Thoracic aorta (tissue), 2 donors: ENCODE results near the gene SLC52A3. TPM values are rescaled to one million over a fixed set of nuclear protein-coding genes. Genes with fewer than 3 reads are reported as not detected.

Experiments
- ATAC-seq: fragments of 150-250 bp; one replicate; pipeline ENCODE4 v1.8.0; 2017; ENCODE audit warnings: low read depth; ENCODE audit not compliant: insufficient number of reproducible peaks, low FRiP score
- DNase-seq: peaks from one replicate; pipeline ENCODE4 v3.0.0-alpha.2; 2020; ENCODE audit warnings: low spot score
- H3K27ac ChIP-seq, 2 donors: fragments of 200-600 bp; sonication (generic); 1 replicate in 1 of 2; 2 replicates in 1 of 2; pipeline ENCODE4 v1.5.1; 2016; ENCODE audit warnings: mild to moderate bottlenecking in 2 of 2, moderate library complexity in 2 of 2
- H3K27me3 ChIP-seq: fragments of 200-600 bp; sonication (generic); replicated peaks from 2 replicates; pipeline ENCODE4 v1.6.0; 2016; ENCODE audit warnings: mild to moderate bottlenecking; ENCODE audit not compliant: insufficient read depth
- H3K36me3 ChIP-seq: fragments of 200-600 bp; sonication (generic); one replicate; pipeline ENCODE4 v1.5.1; 2016
- H3K4me1 ChIP-seq, 2 donors: fragments of 200-600 bp; sonication (generic); 1 replicate in 1 of 2; 2 replicates in 1 of 2; pipeline versions ENCODE4 v1.5.1 to v1.6.0; 2016; ENCODE audit warnings: low read depth in 2 of 2, mild to moderate bottlenecking in 1 of 2; ENCODE audit not compliant: control insufficient read depth in 1 of 2
- H3K4me3 ChIP-seq: fragments of 200-600 bp; sonication (generic); 2 replicates; pipeline ENCODE4 v1.5.1; 2016; ENCODE audit warnings: mild to moderate bottlenecking
- H3K9me3 ChIP-seq: fragments of 200-600 bp; sonication (generic); 2 replicates; pipeline ENCODE4 v1.5.1; 2016
- total RNA-seq, 2 donors: library from RNA; depleted of rRNA; stranded (reverse); fragments of >200 nt; gene quantifications; one replicate each; pipeline versions ENCODE4 v1.1.0 to v1.2.3, GENCODE V29; 2016
- TF ChIP-seq, protein P1 (sequence below): fragments of 200-600 bp; sonication (generic); IDR thresholded peaks from one replicate; pipeline ENCODE4 v1.5.1; 2019; ENCODE audit warnings: antibody characterized with exemption

SLC52A3 gene
- total RNA-seq, 2 donors from 2014 or later: 0.54 to 1.5 TPM

- TF ChIP-seq, protein P1, sequence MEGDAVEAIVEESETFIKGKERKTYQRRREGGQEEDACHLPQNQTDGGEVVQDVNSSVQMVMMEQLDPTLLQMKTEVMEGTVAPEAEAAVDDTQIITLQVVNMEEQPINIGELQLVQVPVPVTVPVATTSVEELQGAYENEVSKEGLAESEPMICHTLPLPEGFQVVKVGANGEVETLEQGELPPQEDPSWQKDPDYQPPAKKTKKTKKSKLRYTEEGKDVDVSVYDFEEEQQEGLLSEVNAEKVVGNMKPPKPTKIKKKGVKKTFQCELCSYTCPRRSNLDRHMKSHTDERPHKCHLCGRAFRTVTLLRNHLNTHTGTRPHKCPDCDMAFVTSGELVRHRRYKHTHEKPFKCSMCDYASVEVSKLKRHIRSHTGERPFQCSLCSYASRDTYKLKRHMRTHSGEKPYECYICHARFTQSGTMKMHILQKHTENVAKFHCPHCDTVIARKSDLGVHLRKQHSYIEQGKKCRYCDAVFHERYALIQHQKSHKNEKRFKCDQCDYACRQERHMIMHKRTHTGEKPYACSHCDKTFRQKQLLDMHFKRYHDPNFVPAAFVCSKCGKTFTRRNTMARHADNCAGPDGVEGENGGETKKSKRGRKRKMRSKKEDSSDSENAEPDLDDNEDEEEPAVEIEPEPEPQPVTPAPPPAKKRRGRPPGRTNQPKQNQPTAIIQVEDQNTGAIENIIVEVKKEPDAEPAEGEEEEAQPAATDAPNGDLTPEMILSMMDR: no peak
- H3K4me3 ChIP-seq: no peak overlapping the region
- no peaks in the 10 kb centered on the region for H3K27me3 ChIP-seq
- no peaks in the 10 kb centered on the region for H3K36me3 ChIP-seq
- H3K9me3 ChIP-seq: peaks cover 9% of the 10 kb centered on the region
- no peak overlapping the region for H3K27ac ChIP-seq
- no peaks in the 10 kb centered on the region for H3K4me1 ChIP-seq
- DNase-seq: no peak
- no peak for ATAC-seq
These were observed 50.5 kb downstream of the SLC52A3 start for GRCh38 chr20:717832-718231.

GRCh38 chr20:717271-717670 lies 51.0 kb downstream of the SLC52A3 start:
- Histone ChIP-seq H3K36me3 (no peaks in the 10 kb centered on the region), H3K27me3 (no peaks in the 10 kb centered on the region), H3K4me3 (no peak overlapping the region), H3K9me3 (peaks cover 9% of the 10 kb centered on the region), H3K27ac (no peak overlapping the region), H3K4me1 (no peaks in the 10 kb centered on the region)
- TF ChIP-seq, protein P1: no peak
- ATAC-seq (no peak), DNase-seq (no peak)

DNA sequence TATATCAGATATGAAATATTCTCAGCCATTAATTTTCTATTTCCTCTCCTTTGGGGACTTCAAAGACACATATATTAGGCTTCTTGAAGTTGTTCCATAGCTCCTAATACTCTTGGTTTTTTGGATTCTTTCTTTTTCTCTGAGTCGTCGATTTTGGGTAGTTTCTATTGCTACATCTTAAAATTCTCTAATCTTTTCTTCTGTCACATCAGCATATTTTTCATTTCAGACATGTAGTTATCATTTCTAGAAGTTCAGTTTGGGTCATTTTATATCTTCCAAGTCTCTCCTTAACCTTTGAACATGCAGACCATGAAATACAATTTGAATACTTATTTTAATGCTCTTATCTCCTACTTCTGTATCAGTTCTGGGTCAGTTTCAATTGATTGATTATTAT lies 53.8 kb downstream of the SLC52A3 start:
- Histone ChIP-seq H3K9me3 (peaks cover 9% of the 10 kb centered on the region), H3K27me3 (peaks cover 1% of the 10 kb centered on the region), H3K36me3 (no peaks in the 10 kb centered on the region), H3K27ac (no peak overlapping the region), H3K4me3 (no peak overlapping the region), H3K4me1 (no peaks in the 10 kb centered on the region)
- ATAC-seq (no peak), DNase-seq (no peak)
- TF ChIP-seq, protein P1: no peak

GRCh38 chr20:711576-711975 lies 56.7 kb downstream of the SLC52A3 start:
- DNase-seq (no peak), ATAC-seq (no peak)
- Histone ChIP-seq H3K36me3 (no peaks in the 10 kb centered on the region), H3K4me1 (no peaks in the 10 kb centered on the region), H3K27ac (no peak overlapping the region), H3K9me3 (peaks cover 9% of the 10 kb centered on the region), H3K4me3 (no peak overlapping the region), H3K27me3 (peaks cover 5% of the 10 kb centered on the region)
- TF ChIP-seq, protein P1: no peak

DNA sequence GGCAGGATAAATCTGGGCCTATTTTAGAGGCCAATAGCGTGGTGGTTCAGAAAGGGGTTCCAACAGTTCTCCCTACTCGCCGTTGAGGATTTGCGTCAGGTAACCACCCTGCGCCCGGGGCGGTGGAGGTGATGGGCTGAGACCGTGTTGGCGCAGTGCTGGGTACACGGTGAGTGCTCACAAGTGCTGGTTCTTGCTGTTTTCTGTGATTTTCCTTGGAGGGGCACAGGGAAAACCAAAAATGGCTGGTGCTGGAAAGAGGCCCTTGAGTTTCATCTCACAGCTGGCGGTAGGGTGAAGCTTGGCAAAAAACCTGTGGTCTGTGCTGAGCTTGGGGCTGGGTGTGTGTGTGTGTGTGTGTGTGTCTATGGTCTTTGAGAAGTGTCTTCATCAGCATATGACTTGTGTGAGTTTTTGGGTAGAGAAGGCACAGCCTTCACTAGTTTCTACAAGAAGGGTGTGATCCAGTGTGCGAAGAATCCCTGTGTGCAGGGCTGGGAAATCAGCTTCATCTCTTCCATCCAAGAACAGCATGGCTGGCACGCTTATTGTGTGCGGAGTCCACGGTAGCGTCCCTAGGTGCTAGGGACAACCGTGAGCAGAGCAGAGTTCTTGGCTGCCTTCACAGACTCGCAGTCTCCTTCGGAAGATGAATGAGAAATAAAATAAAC lies 57.4 kb downstream of the SLC52A3 start:
- TF ChIP-seq, protein P1: no peak
- ATAC-seq: no peak
- Histone ChIP-seq H3K27ac (no peak overlapping the region), H3K4me1 (no peaks in the 10 kb centered on the region), H3K27me3 (peaks cover 5% of the 10 kb centered on the region), H3K4me3 (no peak overlapping the region), H3K36me3 (no peaks in the 10 kb centered on the region), H3K9me3 (peaks cover 9% of the 10 kb centered on the region)
- no peak for DNase-seq

Other genes with a start within 250 kb of the SLC52A3 start
- gene CSNK2A1, start 224.7 kb downstream of the SLC52A3 start, total RNA-seq: 10 to 100 TPM; 83.9 to 90.7 TPM
- not detected for gene TCF15, start 158.2 kb downstream of the SLC52A3 start, total RNA-seq
- gene SRXN1, start 115.3 kb downstream of the SLC52A3 start, total RNA-seq: 10 to 100 TPM; 41.7 to 49.4 TPM
- not detected for gene SCRT2, start 92.7 kb downstream of the SLC52A3 start, total RNA-seq
- gene FAM110A, start 65.2 kb upstream of the SLC52A3 start, total RNA-seq: 1 to 10 TPM in 1 of 2 donors, under 1 TPM in 1; 0.81 to 3.5 TPM
- gene ANGPT4, start 147.8 kb upstream of the SLC52A3 start, total RNA-seq: 1 to 10 TPM; 1.4 to 1.6 TPM
- gene RSPO4, start 233.8 kb upstream of the SLC52A3 start, total RNA-seq: not detected